ENCODE data around the gene C10orf105.

The C10orf105 gene

DNA sequence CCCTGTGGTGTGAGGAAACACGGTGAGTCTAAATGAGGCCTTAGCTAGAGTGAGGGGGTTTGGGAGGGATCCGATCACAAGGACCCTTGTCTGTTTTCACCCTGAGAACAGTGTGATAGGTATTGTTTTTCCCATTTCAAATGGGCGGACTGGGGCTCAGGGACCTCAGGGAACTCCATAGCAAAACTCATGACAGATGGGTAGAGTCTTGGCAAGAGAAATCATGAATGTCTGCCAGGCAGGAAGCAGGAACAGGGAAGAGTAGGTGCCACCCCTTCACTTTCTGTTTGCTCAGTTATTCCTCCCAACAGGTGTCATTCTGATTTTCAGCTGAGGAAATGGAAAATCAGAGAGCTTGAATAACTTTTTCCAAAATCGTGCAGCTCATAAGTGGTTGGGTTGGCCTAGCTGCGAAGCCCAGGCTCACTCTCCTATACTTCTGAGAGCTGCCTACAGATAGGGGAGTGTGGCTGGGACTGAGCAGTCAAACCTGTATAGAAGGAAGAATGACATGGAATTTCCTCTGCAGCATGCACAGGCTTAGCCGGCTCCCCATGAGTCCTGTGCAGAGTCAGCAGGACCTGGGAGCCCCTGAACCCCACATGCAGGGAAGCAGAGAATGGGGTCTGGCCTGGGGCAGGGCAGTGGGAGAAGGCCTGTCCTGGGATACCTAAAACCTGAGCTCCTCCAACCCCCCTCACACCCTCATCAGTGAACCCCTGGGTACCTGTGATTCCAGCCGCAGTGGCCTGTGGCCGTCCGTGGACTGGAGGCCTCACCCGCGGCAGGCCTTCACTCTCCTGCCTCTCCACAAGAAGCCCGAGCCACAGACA lies 17.6 kb upstream of the C10orf105 start:
- no peak for DNase-seq (ENCODE audit: low spot score)

DNA sequence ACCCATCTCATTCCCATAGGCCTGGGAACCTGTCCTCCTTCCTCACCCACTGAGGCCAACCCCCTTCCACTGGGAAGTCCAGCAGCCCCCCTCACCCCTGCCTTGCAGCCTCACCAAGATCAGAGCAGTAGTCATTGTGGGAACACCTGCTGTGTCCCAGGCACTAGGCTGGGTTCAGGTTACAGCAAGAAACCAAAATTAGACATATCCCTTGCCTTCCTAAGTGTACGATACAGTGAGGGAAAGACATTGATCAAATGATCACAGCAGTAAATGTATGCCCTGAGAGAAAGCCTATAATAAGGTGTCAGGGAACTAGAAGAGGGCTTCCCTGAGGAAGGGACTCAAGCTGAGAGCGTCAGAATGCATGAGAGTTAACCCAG lies 17.0 kb upstream of the C10orf105 start:
- DNase-seq (ENCODE audit: low spot score), result no peak

DNA sequence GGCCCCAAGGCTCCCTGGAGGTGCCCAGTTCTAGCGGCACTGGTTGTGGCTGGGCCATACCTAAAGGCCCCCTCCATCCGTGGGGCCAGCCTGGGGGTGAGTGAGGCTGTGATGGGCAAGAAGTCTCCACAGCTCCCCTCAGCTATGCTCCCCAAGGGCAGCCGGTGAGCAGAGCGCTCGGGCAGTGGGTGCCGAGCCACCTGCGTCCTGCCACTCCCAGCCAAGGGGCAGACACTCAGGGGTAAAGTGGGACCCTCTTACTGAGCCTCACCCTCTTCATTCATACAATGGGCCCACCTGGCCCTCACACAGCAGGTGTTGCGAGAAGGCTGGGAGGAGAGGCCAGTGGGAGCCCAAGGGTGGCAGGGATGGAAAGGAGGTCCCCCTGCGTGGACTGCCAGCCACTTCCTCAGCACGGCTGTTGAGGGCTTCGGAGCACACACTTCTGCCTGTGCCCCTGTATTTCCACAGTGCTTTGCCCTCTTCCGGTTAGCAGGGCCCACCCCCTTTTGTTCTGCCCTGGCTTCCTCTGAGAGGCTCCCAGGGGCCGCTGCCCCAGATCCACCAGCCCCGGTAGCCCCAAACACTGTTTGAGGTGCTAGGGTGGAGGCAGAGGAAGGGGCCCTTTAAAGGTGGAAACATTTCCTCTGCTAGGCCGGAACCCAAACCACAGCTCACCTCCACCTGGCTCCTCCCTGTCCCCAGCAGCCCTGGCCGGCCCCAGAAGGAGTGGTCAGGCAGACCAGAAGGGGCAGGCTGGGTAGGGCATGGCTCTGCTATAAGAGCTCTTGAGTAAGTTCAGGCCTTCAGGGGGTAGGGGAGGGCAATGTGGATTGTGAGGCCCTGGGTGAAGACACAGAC lies 16.4 kb upstream of the C10orf105 start:
- peak; percentile 81 for DNase-seq (ENCODE audit: low spot score)

DNA sequence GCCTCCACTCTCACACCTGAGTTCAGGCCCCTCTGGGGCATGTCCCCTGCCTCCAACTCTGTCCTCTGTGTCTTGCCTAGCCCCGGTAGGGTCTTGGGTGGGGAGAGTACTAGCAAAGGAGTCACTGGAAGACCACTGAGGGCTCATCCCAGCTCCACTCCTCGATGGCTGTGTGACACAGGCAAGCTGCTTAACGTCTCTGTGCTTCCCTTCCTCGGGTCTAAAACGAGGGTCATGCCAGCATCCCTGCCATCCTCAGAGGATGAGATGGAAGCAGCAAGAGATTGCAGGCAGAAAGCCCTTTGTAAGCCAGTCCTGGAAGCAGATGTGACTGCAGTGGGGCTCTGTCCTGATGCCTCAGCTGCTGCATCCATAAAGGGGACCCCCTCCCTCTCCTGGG lies 15.2 kb upstream of the C10orf105 start:
- DNase-seq (ENCODE audit: low spot score), result no peak

DNA sequence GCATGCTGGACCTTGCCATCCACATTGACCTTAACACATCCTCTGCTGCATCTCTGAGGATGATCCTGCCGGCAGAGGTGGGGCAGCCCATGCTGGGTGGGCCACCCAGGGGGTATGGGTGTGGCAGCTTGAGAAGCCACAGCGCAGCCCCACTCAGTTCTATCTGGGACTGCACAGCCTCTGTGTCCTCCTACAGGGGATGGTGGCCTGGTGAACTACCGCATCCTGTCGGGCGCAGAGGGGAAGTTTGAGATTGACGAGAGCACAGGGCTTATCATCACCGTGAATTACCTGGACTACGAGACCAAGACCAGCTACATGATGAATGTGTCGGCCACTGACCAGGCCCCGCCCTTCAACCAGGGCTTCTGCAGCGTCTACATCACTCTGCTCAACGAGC lies 12.2 kb upstream of the C10orf105 start:
- no peak for DNase-seq (ENCODE audit: low spot score)

DNA sequence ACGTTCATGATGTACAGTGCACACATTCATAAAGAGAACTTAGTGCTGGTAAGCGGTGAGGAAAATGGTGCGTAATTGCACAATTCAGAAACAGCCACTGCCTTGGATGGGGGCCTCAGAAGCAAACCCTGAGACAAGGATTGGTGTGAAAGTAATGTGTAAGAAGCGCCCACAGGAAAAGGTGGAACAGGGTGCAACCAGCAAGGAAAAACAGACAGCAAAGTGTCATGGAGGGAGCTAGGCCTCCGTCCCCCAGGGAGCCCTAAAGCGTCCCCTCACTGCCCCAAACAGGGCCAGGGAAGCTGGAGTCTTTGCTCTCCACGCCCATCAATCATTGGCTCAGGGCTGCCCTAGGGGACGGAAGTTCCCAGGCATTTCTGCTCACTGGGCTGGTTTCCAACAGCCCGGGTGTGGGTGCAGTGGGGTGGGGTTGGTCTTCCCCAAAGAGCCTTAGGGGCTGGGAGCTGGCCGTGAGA lies 9.6 kb upstream of the C10orf105 start:
- no peak for DNase-seq (ENCODE audit: low spot score)

DNA sequence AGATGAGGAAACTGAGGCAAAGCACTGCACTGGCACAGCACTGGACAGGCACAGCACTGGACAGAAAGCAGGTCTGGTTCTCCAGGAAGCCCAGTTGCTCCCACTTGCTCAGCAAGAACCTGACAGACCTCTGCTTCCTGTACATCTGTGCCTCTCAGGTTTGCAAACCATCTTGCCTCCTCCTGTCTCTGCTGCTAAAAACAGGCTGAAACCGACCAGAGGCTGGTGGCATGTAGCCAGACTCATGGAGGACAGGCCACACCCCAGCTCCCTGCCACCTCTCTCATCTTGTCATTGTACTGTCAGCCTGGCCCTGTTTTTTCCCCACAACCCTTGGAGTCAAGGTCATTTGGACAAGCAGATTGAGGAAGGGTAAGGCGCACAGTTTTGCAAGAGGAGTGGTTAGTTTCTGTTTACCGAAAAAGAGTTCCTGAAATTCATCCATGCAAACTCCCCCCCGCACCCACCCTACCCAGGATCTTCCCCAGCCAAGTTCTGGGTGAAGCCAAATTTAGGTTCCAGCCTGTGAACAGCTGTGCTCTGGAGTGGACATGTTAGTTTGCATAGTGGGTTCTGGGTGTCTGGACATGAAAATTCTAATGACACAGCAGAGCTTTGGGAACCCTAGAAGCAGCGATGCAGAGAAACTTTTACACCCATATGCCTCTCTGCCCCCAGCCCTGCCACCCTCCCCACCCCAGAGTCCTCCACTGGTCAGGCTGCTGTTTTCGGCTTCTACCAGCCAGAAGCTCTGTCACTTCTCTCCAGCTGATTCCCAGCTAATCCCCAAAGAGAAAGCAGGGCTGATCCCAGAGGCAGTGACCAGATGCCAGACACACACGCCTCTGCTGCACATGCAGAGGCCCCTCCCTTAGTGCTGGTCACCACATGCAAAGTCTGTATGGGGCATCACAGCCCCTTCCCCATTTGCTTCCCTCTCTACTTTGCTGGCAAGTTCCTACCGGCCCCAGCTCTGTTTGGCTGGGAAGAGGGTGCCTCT lies 8.5 kb upstream of the C10orf105 start:
- DNase-seq (ENCODE audit: low spot score), result peak; percentile 83

DNA sequence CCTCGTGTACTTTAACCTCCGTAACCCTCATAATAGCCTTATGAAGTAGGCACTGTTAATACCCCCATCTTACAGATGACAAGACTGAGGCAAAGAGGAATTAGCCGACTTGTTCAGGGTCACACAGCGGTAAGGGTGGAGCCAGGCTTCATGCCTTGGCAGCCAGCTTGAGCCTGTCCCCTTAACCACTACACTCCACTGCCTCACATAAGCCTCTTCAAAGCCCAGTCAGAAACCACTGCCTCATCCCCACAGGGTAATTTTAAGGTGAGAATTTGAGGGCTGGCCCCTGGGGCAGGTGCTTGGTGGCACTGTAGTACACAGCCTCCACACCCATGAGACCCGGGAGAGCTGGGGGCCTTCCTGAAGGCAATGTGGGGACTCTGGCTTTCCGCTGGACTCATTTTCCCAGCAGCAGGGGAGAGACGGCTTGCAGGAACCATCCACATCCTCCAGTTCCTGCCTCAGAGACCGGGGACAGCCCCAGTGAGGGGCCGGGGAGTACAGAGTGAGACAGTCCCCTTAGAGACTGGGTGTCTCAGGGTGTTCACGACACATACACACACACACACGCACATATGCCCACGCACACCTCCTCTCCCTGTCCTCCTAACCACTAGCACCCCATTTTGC lies 7.6 kb upstream of the C10orf105 start:
- peak; percentile 58 for DNase-seq (ENCODE audit: low spot score)

DNA sequence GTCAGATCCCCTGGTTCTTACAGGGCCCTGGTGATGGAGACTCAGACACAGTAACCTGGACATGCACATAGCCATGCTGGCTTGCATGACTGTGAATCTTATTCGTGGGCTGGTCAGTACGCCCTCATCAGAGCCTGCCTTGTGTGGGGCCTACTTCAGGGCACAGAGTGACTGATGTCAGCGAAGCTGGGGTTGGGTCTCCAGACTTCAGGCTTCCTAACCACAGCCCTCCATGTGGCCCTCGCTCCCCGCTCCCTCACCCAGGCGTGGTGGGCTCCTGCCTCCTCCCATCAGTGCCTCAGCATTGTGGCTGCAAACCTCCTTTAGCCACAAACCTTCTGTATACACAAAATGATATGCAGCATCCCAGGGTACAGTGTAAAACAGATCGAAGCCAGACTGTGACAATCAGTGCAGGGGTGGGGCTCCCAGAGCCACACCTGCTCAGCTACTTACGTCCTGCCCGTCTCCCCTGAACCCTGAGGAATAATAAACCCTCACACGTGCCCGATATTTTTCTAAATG lies 7.1 kb upstream of the C10orf105 start:
- DNase-seq (ENCODE audit: low spot score), result peak; percentile 55

DNA sequence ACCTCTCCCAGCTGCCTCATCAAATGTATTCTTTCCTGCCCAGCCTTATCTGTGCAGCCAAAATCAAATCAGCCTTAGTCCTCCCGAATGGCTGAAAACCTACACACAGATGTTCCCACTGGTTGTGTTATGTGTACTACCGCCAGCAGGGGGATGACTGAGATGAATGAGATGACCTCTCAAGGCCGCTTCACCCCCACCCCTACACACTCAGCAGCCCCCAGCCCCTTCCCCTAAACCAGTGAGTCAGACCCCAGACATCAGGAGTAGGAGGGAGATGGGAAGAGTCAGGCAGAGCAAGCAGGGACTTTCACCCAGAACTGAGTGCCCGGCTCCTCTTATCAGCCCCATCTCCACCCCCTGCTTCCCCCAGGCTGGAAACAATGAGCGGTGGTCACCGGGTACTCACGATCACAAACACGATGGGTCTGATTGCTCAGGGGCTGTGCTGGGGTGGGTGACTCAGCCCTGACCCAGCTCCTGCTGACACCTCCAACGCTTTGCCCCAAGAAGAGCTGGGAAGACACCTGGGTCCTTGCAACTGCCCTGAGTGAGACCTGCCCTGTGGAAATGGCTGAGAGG lies 6.5 kb upstream of the C10orf105 start:
- peak; percentile 57 for DNase-seq (ENCODE audit: low spot score)

DNA sequence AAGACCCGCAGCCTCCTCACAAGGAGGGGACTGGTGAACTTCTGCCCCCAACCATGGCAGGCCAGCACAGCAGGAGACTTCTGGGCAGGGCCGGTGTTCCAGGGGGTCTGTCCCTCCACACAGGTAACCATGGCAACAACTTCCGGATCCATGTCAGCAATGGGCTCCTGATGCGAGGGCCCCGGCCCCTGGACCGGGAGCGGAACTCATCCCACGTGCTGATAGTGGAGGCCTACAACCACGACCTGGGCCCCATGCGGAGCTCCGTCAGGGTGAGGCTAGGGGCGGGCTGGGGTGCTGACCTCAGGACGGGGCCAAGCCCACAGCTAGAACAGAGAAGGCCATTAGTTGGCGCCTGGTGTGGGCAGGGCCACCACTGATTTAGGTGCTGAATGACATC lies 5.7 kb upstream of the C10orf105 start:
- DNase-seq (ENCODE audit: low spot score), result no peak

DNA sequence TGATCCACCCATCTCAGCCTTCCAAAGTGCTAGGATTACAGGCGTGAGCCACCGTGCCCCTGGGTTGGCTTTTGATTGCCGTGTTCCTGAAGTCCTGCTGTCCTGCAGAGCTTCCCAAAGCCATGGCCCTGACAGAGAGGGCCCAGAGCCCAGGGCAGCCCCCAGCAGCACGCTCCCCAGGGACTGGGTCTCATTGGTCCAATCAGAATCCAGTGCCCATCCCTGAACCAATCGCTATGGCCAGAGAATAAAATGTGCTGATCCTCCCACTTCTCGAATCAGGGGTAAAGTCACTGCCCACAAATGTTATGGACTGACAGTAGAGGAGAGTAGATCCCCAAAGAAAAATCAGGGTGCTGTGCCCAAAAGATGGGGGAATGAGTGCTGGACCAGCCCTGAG lies 5.0 kb upstream of the C10orf105 start:
- no peak for DNase-seq (ENCODE audit: low spot score)

DNA sequence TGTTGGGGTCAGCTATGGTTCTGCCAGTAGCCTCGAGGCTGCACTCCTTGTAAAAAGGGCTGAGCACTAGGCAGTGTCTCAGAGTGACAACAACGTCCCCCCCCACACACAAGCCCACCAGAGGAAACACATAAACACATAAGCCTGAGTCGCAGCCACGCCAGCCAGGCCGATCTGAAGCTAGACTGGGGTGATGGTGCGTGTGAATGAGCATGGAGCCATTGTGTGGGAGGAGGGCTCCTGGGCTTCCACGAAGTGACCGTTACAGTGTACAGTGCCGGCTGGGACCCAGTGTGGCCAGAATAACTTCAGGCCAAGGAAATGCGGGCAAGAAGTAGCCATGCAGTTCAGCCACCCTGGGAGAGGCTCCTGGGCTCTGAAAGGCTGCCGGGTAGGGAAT lies 3.7 kb upstream of the C10orf105 start:
- no peak for DNase-seq (ENCODE audit: low spot score)

DNA sequence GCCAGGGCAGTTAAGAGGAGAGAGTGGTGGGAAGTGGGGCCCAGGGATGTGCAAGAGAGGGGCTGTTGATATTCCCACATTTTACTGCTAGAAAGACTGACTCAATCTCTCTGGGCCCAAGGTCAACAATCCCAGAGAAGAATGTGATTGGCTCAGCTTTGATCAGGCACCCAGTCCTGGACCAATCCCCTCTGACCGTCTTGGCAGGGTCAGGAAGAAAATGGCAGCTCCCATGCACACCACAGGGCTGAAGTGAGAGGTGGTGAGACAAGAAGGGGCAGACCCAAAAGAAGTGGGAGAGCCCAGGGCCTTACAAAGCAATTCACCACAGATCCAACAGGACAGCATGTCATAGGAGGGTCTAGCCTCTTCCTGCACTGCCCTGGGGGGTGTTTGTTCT lies 3.3 kb upstream of the C10orf105 start:
- no peak for DNase-seq (ENCODE audit: low spot score)

DNA sequence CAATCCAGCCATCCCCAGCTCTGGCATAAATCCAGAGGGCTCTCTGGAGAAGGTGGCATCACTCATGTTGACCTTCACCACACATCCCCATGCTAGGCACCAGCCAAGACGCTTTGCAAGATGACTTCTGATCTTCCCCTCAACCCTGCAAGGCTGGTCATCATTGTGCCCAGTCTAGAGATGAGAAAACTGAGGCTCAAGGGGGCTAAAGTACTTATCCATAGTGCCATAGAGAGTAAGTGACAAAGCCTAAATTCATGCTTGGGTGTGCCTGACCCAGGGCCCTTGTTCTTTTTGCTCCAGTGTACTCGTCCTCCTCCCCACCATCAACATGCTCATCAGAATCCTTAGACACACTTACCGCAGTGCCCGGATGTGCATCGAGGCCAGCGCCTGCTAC lies 1.7 kb upstream of the C10orf105 start:
- DNase-seq (ENCODE audit: low spot score), result no peak

DNA sequence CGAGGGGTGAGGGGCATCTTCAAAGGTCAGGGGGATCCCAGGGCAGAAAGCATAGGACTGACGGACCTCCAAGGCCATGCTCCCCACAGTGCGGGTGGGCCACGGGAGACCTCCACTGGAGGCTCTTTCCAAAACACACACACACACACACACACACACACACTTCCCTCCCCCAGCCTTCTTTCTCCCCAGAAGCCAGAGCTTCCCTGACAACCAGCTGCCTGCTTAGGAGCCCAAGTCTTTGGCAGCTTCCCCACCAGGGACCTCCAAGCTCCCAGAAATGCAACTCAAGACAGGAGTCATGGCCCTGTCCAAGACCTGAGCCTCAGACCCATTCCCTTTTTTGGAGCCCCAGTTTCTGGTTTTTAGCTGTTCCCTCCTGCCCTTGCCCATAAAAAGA lies 710 bp upstream of the C10orf105 start:
- no peak for DNase-seq (ENCODE audit: low spot score)

DNA sequence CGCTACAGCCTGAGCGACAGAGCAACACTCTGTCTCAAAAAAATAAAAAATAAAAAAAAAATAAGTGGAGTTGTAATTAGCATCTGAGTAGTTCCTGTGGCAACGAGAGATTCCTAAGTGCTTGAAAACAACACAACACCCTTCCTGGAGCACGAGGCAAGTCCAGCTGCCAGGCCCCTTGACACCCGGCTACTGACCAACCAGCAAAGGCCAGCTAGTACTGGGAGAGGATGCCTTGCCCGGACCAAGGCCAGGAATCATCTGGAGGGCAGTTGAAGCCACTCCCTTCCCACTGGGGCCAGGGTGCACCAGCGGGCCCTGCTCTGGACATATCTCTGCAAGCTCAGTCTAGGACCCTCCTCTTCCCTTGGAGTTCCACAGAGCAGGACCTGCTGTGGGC lies 536 bp downstream of the C10orf105 start:
- no peak for DNase-seq (ENCODE audit: low spot score)

DNA sequence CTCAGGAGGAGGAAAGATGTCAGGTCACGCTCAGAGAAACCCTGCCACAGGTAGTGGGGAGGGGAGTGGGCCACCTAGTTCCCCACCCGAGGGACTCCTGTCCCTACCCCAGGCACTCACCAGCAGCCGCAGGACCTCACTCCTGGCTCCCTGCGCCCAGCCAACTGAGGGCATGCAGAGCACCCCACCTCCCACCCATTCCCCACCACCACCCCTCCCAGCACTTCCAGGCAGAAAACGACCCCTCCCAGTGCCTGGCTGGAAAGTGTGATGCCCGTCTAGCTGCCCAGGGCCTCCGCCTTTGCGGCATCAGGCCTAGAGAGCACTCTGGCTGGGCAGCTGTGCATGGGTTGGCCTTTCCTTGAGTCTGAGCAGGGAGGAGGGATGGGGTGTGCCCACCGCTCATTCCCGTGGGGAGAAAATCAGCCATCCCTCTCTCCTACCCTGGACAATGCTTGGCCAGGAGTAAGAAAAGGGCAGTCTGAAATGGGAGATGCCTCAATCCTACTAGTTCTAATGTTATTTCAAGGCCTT lies 1.3 kb downstream of the C10orf105 start:
- DNase-seq (ENCODE audit: low spot score), result no peak

DNA sequence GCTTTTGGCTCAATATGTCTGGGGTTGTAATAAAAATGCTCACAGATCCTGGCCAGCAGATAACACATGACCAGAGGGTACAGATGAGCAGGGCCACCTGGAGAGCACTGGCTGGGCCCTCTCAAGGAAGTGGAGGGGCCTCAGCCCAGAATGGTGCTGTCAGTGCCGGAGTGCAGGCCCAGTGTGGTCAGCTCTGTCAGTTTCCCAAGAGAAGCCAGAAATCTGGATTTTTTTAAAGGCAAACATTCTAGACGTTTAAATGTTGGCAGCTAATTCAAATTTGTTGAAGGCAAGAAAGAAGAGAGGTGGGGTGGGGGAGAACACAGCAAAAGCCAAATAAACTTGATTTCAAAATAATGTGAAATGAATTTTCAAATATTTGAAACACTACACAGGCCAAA lies 2.0 kb downstream of the C10orf105 start:
- DNase-seq (ENCODE audit: low spot score), result no peak

DNA sequence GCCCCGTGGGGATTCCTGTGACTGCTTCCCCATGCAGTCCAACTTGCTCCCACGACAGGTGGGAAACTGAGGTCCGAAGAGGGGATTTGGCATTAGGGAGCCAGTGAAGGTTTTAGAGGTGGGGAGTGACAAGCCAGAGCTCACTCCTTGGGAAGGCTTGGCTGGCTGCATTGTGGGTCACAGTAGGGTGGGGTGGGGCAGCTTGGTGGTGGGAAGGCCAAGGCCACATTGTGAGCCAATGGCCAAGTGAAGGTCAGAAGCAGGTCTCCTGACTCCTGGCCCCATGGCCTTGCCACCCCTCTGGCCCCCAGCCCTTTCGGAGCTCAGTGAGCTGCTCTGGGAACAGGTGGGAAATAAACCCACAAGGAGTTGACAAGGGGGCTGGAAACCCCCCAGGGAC lies 2.5 kb downstream of the C10orf105 start:
- DNase-seq (ENCODE audit: low spot score), result no peak

DNA sequence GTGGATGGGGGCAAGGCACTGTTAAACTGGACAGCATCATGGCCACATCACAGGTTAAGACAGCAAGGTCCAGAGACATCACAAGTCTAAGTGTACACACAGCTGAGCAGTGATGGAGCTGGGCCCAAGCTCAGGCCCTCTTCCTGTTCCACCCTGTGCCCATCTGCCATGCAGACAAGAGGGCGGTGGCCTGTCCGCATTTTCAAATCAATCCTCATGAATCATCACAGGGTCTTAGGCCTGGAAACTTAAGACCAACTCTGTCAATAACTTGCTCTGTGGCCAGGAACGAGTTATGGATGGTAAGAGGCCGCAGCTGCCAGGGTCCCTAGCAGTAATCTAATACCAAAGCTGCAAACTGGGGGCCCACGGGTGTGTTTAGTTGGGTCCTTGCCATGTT lies 3.2 kb downstream of the C10orf105 start:
- no peak for DNase-seq (ENCODE audit: low spot score)

Measured in CD4-positive, alpha-beta T cell treated with Interleukin-6 at 100 ng/mL for 8 hours (primary cell).